PFSK-1 (cell line): ENCODE data around the gene FMO5.

Source experiments
- POLR2AphosphoS5 ChIP-seq: IDR thresholded peaks from 2 replicates; pipeline ENCODE4 v1.6.1; 2012; ENCODE audit warnings: low read depth, mild to moderate bottlenecking, control low read depth, low read length, moderate library complexity
- REST ChIP-seq, 2 experiments: IDR thresholded peaks; 2 replicates each; pipeline versions ENCODE4 v1.6.1 to v1.8.0; 2011 to 2012; ENCODE audit warnings: low read depth in 2 of 2, low read length in 2 of 2, control low read depth in 1 of 2, inconsistent platforms in 1 of 2, mild to moderate bottlenecking in 1 of 2, moderate library complexity in 1 of 2; ENCODE audit not compliant: insufficient read depth in 1 of 2
- SIN3A ChIP-seq: IDR thresholded peaks from 2 replicates; pipeline ENCODE4 v1.6.1; 2012; ENCODE audit warnings: mild to moderate bottlenecking, low read length, moderate library complexity, borderline replicate concordance; ENCODE audit not compliant: insufficient read depth

GRCh38 chr1:147185432-147185831 is 39.7 kb downstream of the FMO5 start:
- TF ChIP-seq SIN3A = no peak
- no peak for TF ChIP-seq REST (IDR thresholded peaks at IDR 0.05; ENCODE audit: insufficient read depth in 1 of 2, low read depth in 2 of 2, low read length in 2 of 2)
- no peak for TF ChIP-seq POLR2AphosphoS5
